DOHH2 (cell line): ENCODE results near the gene PDE11A.

ENCODE experiments used
- H3F3A ChIP-seq: fragments of 200-600 bp; sonication (generic), shearing (Covaris generic); 2 replicates; pipeline ENCODE4 v1.6.0; 2016; ENCODE audit warnings: antibody characterized with exemption, mild to moderate bottlenecking; ENCODE audit not compliant: control insufficient read depth, insufficient read depth
- H3K27ac ChIP-seq: fragments of 200-600 bp; sonication (generic); 2 replicates; pipeline ENCODE4 v1.5.1; 2014; ENCODE audit warnings: low read depth, mild to moderate bottlenecking, low read length, moderate library complexity
- H3K27me3 ChIP-seq: fragments of 200-600 bp; sonication (generic); 2 replicates; pipeline ENCODE4 v1.6.1; 2014; ENCODE audit warnings: mild to moderate bottlenecking, low read length, mixed read lengths; ENCODE audit not compliant: control insufficient read depth
- H3K36me3 ChIP-seq: fragments of 200-600 bp; sonication (generic); 2 replicates; pipeline ENCODE4 v1.6.1; 2014; ENCODE audit warnings: mild to moderate bottlenecking, low read length, moderate library complexity, mixed read lengths; ENCODE audit not compliant: control insufficient read depth
- H3K4me1 ChIP-seq: fragments of 200-600 bp; sonication (generic); 2 replicates; pipeline ENCODE4 v1.6.1; 2014; ENCODE audit warnings: mild to moderate bottlenecking, low read length, mixed read lengths; ENCODE audit not compliant: control insufficient read depth
- H3K4me2 ChIP-seq: fragments of 200-600 bp; sonication (generic); 2 replicates; pipeline ENCODE4 v1.6.0; 2014; ENCODE audit warnings: mild to moderate bottlenecking, low read length, moderate library complexity
- H3K4me3 ChIP-seq: fragments of 200-600 bp; sonication (generic); 2 replicates; pipeline ENCODE4 v1.5.1; 2014; ENCODE audit warnings: mild to moderate bottlenecking, low read length, mixed read lengths
- H3K79me2 ChIP-seq: fragments of 200-600 bp; sonication (generic); 2 replicates; pipeline ENCODE4 v1.6.1; 2014; ENCODE audit warnings: mild to moderate bottlenecking, low read length, mixed read lengths; ENCODE audit not compliant: control insufficient read depth
- H3K9me2 ChIP-seq: fragments of 200-600 bp; sonication (generic); replicated peaks from 2 replicates; pipeline ENCODE4 v1.6.1; 2014; ENCODE audit warnings: mild to moderate bottlenecking, low read length, mixed read lengths; ENCODE audit not compliant: control insufficient read depth
- H3K9me3 ChIP-seq: fragments of 200-600 bp; sonication (generic); 2 replicates; pipeline ENCODE4 v1.6.1; 2014; ENCODE audit warnings: antibody characterized with exemption, low read length, mixed read lengths; ENCODE audit not compliant: control insufficient read depth, insufficient read depth
- H4K20me1 ChIP-seq: fragments of 200-600 bp; sonication (generic); 2 replicates; pipeline ENCODE4 v1.6.0; 2014; ENCODE audit warnings: low read depth, mild to moderate bottlenecking, antibody characterized with exemption, low read length, moderate library complexity; ENCODE audit not compliant: control insufficient read depth, insufficient read depth
- CTCF ChIP-seq: fragments of 200-600 bp; sonication (generic); IDR thresholded peaks from one replicate; pipeline ENCODE4 v1.5.1; 2014; ENCODE audit warnings: antibody characterized with exemption, mild to moderate bottlenecking, low read depth, low read length; ENCODE audit not compliant: poor library complexity, severe bottlenecking
- EZH2phosphoT487 ChIP-seq: fragments of 200-600 bp; sonication (generic); IDR thresholded peaks from 2 replicates; pipeline ENCODE4 v1.6.1; 2017; ENCODE audit warnings: borderline replicate concordance, mild to moderate bottlenecking, antibody characterized with exemption, low read length, moderate library complexity, mixed read lengths

The PDE11A gene

GRCh38 chr2:177662895-177663294 is 409.7 kb downstream of the PDE11A start:
- Histone ChIP-seq H3K27me3 (no peaks in the 10 kb centered on the region), H3K4me1 (no peaks in the 10 kb centered on the region), H3K4me3 (no peak overlapping the region), H3K9me3 (no peaks in the 10 kb centered on the region), H3K4me2 (no peak overlapping the region), H4K20me1 (no peaks in the 10 kb centered on the region), H3F3A (no peaks in the 10 kb centered on the region), H3K9me2 (no peaks in the 10 kb centered on the region), H3K27ac (no peak overlapping the region), H3K79me2 (no peaks in the 10 kb centered on the region), H3K36me3 (no peaks in the 10 kb centered on the region)
- TF ChIP-seq EZH2phosphoT487, result no peak
- TF ChIP-seq CTCF, result no peak

- no peak overlapping the region for H3K4me2 ChIP-seq
- TF ChIP-seq CTCF, result no peak
- TF ChIP-seq EZH2phosphoT487, result no peak
These were observed 411.8 kb downstream of the PDE11A start for GRCh38 chr2:177660742-177661141.

GRCh38 chr2:177658309-177658708 is 414.3 kb downstream of the PDE11A start:
- Histone ChIP-seq H3F3A (no peaks in the 10 kb centered on the region), H3K4me2 (no peak overlapping the region), H3K4me1 (no peaks in the 10 kb centered on the region), H3K9me2 (no peaks in the 10 kb centered on the region), H3K27ac (no peak overlapping the region), H4K20me1 (no peaks in the 10 kb centered on the region), H3K27me3 (peaks cover 3% of the 10 kb centered on the region; the same call in 1 of the 2 replicates), H3K4me3 (no peak overlapping the region), H3K79me2 (no peaks in the 10 kb centered on the region), H3K9me3 (no peaks in the 10 kb centered on the region), H3K36me3 (no peaks in the 10 kb centered on the region)
- TF ChIP-seq CTCF, result no peak
- no peak for TF ChIP-seq EZH2phosphoT487

More at GRCh38 chr2:177660742-177661141, 411.8 kb downstream of the PDE11A start:
- no peaks in the 10 kb centered on the region for H4K20me1 ChIP-seq
- H3K27me3 ChIP-seq, result peaks cover 3% of the 10 kb centered on the region; the same call in 1 of the 2 replicates
- no peaks in the 10 kb centered on the region for H3F3A ChIP-seq
- H3K4me3 ChIP-seq, result no peak overlapping the region
- no peak overlapping the region for H3K27ac ChIP-seq
- H3K36me3 ChIP-seq, result no peaks in the 10 kb centered on the region
- H3K79me2 ChIP-seq, result no peaks in the 10 kb centered on the region
- no peaks in the 10 kb centered on the region for H3K4me1 ChIP-seq
- no peaks in the 10 kb centered on the region for H3K9me3 ChIP-seq
- H3K9me2 ChIP-seq, result no peaks in the 10 kb centered on the region

GRCh38 chr2:177651833-177652232 is 420.7 kb downstream of the PDE11A start:
- H3K27me3 ChIP-seq, result no peaks in the 10 kb centered on the region
- H3K27ac ChIP-seq, result no peak overlapping the region
- H3K9me3 ChIP-seq, result no peaks in the 10 kb centered on the region
- TF ChIP-seq EZH2phosphoT487, result no peak
- no peak for TF ChIP-seq CTCF
- no peaks in the 10 kb centered on the region for H3K79me2 ChIP-seq
- H3K4me3 ChIP-seq, result no peak overlapping the region
- H3F3A ChIP-seq, result no peaks in the 10 kb centered on the region
- H3K4me2 ChIP-seq, result no peak overlapping the region
- H3K36me3 ChIP-seq, result no peaks in the 10 kb centered on the region
- no peaks in the 10 kb centered on the region for H3K9me2 ChIP-seq
- no peaks in the 10 kb centered on the region for H4K20me1 ChIP-seq
- no peaks in the 10 kb centered on the region for H3K4me1 ChIP-seq
